Gastroesophageal sphincter (tissue), 4 donors: ENCODE results near the gene LDAH. TPM values are rescaled to one million over a fixed set of nuclear protein-coding genes. Genes with fewer than 3 reads are reported as not detected.
"Not testable (repeated sequence)": the region's sequence is repeated elsewhere in the genome, so short reads cannot be mapped to it uniquely, and the experiment has no call there.

Experiments used
- ATAC-seq: fragments of 150-250 bp; one replicate; pipeline ENCODE4 v1.9.1; 2016; ENCODE audit warnings: mild to moderate bottlenecking, moderate library complexity
- H3K27ac ChIP-seq, 4 donors: fragments of 200-600 bp; sonication (generic) in 3 of 4; 1 replicate in 3 of 4; 2 replicates in 1 of 4; pipeline ENCODE4 v1.5.1; 2016 to 2019
- H3K27me3 ChIP-seq: fragments of 200-600 bp; sonication (generic); one replicate; pipeline ENCODE4 v1.5.1; 2019
- H3K36me3 ChIP-seq, 2 donors: fragments of 200-600 bp; sonication (generic); one replicate each; pipeline ENCODE4 v1.5.1; 2019; ENCODE audit warnings: control low read depth in 1 of 2
- H3K4me1 ChIP-seq, 3 donors: fragments of 200-600 bp; sonication (generic); 1 replicate in 2 of 3; 2 replicates in 1 of 3; pipeline ENCODE4 v1.5.1; 2016 to 2019; ENCODE audit warnings: control low read depth in 2 of 3
- H3K4me3 ChIP-seq, 2 donors: fragments of 200-600 bp; sonication (generic); one replicate each; pipeline ENCODE4 v1.5.1; 2019; ENCODE audit warnings: mild to moderate bottlenecking in 1 of 2, moderate library complexity in 1 of 2
- H3K9me3 ChIP-seq, 3 donors: fragments of 200-600 bp; sonication (generic); one replicate each; pipeline ENCODE4 v1.5.1; 2017 to 2019; ENCODE audit warnings: control low read depth in 2 of 3
- CTCF ChIP-seq, 4 experiments: fragments of 200-600 bp in 2 of 4; fragments of 450-650 bp in 2 of 4; sonication (generic) in 1 of 4; IDR thresholded peaks; one replicate each; pipeline ENCODE4 v1.5.1; 2017 to 2019; ENCODE audit warnings: antibody characterized with exemption in 4 of 4, mild to moderate bottlenecking in 2 of 4, moderate library complexity in 2 of 4
- EP300 ChIP-seq: sonication (generic); formaldehyde crosslinking; IDR thresholded peaks from one replicate; pipeline ENCODE4 v1.6.1; 2017; ENCODE audit warnings: antibody characterized with exemption, mild to moderate bottlenecking
- POLR2A ChIP-seq, 2 donors: fragments of 450-650 bp; IDR thresholded peaks; one replicate each; pipeline ENCODE4 v1.6.1; 2017; ENCODE audit warnings: antibody characterized with exemption in 2 of 2, mild to moderate bottlenecking in 2 of 2, moderate library complexity in 1 of 2
- POLR2AphosphoS5 ChIP-seq: sonication (generic); formaldehyde crosslinking; IDR thresholded peaks from one replicate; pipeline ENCODE4 v1.6.1; 2017; ENCODE audit warnings: antibody characterized with exemption
- WGBS, 2 donors: methylation state at CpG; one replicate each; pipeline ENCODE4 v1.1.5; 2018; ENCODE audit warnings: low coverage in 1 of 2; 5-methylcytosine and 5-hydroxymethylcytosine counted together
- total RNA-seq, 4 donors: library from RNA; depleted of rRNA; stranded (reverse); fragments of >200 nt; gene quantifications; one replicate each; pipeline ENCODE4 v1.1.0, GENCODE V29; 2016

LDAH gene
- total RNA-seq, 4 donors from 2014 or later: 10.5 to 19.0 (median 14.5) TPM

GRCh38 chr2:20723543-20723942 lies 99.4 kb downstream of the LDAH start:
- Histone ChIP-seq H3K4me1 (no peaks in the 10 kb centered on the region), H3K4me3 (no peak overlapping the region), H3K9me3 (peaks cover 0 to 6% (median 0%) of the 10 kb centered on the region in 3 donors), H3K36me3 (peaks cover 0 to 10% of the 10 kb centered on the region in 2 donors), H3K27me3 (no peaks in the 10 kb centered on the region), H3K27ac (no peak overlapping the region)
- no peak for TF ChIP-seq CTCF (IDR thresholded peaks at IDR 0.05)
- no peak for TF ChIP-seq POLR2AphosphoS5
- no peak for TF ChIP-seq POLR2A (IDR thresholded peaks at IDR 0.05)
- no peak for TF ChIP-seq EP300
- ATAC-seq: no peak

DNA sequence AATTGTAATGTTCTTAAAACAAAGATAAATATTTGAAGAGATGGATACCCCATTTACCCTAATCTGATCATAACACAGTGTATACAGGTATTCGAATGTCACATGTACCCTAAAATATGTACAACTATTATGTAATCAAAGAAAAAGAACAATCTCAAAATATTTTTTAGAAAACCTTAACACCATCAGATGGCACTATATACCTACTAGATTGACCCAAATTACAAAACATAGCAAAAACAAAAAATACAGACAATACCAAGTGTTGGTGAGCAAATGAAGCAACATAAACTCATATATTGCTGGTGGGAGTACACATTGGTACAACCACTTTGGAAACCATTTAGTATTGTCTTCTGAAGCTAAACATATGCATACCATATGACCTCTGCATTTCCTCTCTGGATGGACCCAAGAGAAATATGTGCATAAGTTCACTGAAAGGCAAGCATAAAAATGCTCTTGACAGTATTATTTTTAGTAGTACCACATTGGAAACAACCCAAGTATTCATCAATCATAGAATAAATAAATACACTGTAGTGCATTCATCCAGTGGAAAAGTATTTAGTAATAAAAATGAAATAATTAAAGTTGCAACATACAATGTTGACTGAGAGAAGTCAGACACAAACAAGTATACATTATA lies 100.2 kb downstream of the LDAH start:
- Histone ChIP-seq H3K9me3 (peaks cover 0 to 14% (median 0%) of the 10 kb centered on the region in 3 donors), H3K27ac (no peak overlapping the region), H3K4me1 (no peaks in the 10 kb centered on the region), H3K4me3 (no peak overlapping the region), H3K27me3 (no peaks in the 10 kb centered on the region), H3K36me3 (peaks cover 0 to 10% of the 10 kb centered on the region in 2 donors)
- ATAC-seq: no peak
- 93% methylated on average over 1 of the region's 1 CpG; no CpG with 5 or more reads in 1 of the 2 donors for WGBS, 2 donors
- TF ChIP-seq POLR2A (IDR thresholded peaks at IDR 0.05) (no peak), CTCF (IDR thresholded peaks at IDR 0.05) (no peak), EP300 (no peak), POLR2AphosphoS5 (no peak)

GRCh38 chr2:20717641-20718040 lies 105.3 kb downstream of the LDAH start:
- ATAC-seq: no peak
- H3K4me3 ChIP-seq: no peak overlapping the region
- no CpG with 5 or more reads among the region's 1 CpG for WGBS, 2 donors
- H3K36me3 ChIP-seq: no peaks in the 10 kb centered on the region
- H3K9me3 ChIP-seq: peaks cover 0 to 16% (median 0%) of the 10 kb centered on the region in 3 donors
- no peak for TF ChIP-seq POLR2A (IDR thresholded peaks at IDR 0.05)
- TF ChIP-seq POLR2AphosphoS5: no peak
- no peaks in the 10 kb centered on the region for H3K27me3 ChIP-seq
- H3K27ac ChIP-seq: no peak overlapping the region
- H3K4me1 ChIP-seq: no peaks in the 10 kb centered on the region

DNA sequence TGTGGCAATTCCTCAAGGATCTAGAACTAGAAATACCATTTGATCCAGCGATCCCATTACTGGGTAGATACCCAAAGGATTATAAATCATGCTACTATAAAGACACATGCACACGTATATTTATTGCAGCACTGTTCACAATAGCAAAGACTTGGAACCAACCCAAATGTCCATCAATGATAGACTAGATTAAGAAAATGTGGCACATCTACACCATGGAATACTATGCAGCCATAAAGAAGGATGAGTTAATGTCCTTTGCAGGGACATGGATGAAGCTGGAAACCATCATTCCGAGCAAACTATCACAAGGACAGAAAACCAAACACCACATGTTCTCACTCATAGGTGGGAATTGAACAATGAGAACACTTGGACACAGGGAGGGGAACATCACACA lies 106.7 kb downstream of the LDAH start:
- H3K9me3 ChIP-seq: peaks cover 0 to 16% (median 0%) of the 10 kb centered on the region in 3 donors
- H3K4me1 ChIP-seq, H3K36me3 ChIP-seq, H3K27ac ChIP-seq, ATAC-seq, H3K27me3 ChIP-seq, H3K4me3 ChIP-seq: not testable (repeated sequence)
- 92 to 100% methylated on average over 2 to 3 of the region's 3 CpGs for WGBS, 2 donors

DNA sequence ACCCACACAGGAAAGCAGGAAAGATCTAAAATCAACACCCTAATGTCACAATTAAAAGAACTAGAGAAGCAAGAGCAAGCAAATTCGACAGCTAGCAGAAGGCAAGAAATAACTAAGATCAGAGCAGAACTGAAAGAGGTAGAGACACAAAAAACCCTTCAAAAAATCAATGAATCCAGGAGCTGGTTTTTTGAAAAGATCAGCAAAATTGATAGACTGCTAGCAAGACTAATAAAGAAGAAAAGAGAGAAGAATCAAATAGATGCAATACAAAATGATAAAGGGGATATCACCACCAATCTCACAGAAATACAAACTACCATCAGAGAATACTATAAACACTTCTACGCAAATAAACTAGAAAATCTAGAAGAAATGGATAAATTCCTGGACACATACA lies 108.5 kb downstream of the LDAH start:
- not testable (repeated sequence) for H3K36me3 ChIP-seq, ATAC-seq, H3K27me3 ChIP-seq, H3K4me3 ChIP-seq, H3K4me1 ChIP-seq, H3K27ac ChIP-seq
- 80 to 91% methylated on average over 1 to 2 of the region's 2 CpGs for WGBS, 2 donors
- H3K9me3 ChIP-seq: peaks cover 0 to 11% (median 0%) of the 10 kb centered on the region in 3 donors

- not testable (repeated sequence) for H3K4me1 ChIP-seq, H3K27me3 ChIP-seq, H3K27ac ChIP-seq, H3K36me3 ChIP-seq, ATAC-seq, H3K4me3 ChIP-seq
- WGBS, 2 donors: 83 to 93% methylated on average over 3 of the region's 3 CpGs
- H3K9me3 ChIP-seq: peaks cover 0 to 11% (median 0%) of the 10 kb centered on the region in 3 donors
These were observed 109.3 kb downstream of the LDAH start for GRCh38 chr2:20713585-20713984.

- not testable (repeated sequence) for ATAC-seq, H3K9me3 ChIP-seq, H3K4me3 ChIP-seq, H3K4me1 ChIP-seq, H3K27me3 ChIP-seq, H3K27ac ChIP-seq, H3K36me3 ChIP-seq
- 100% methylated on average over 1 of the region's 7 CpGs; no CpG with 5 or more reads in 1 of the 2 donors for WGBS, 2 donors
These were observed 111.3 kb downstream of the LDAH start for GRCh38 chr2:20711641-20712040.
